Neural progenitor cell (in vitro differentiated cells): Measurements from ENCODE around the gene TMSB10. TPM values are rescaled to one million over a fixed set of nuclear protein-coding genes. Genes with fewer than 3 reads are reported as not detected.

Experiments
- DNase-seq: peaks from one replicate; pipeline ENCODE4 v3.0.0-alpha.2; 2016; ENCODE audit warnings: low spot score
- H2AFZ ChIP-seq: fragments of 200-600 bp; sonication (generic); replicated peaks from 2 replicates; pipeline ENCODE4 v1.6.1; 2016; ENCODE audit warnings: antibody characterized with exemption
- H3F3A ChIP-seq: fragments of 200-600 bp; sonication (generic); 2 replicates; pipeline ENCODE4 v1.6.1; 2016; ENCODE audit warnings: antibody characterized with exemption, low read depth
- H3K27ac ChIP-seq: fragments of 200-600 bp; sonication (generic); 2 replicates; pipeline ENCODE4 v1.5.1; 2016; ENCODE audit warnings: mild to moderate bottlenecking
- H3K27me3 ChIP-seq: fragments of 200-600 bp; sonication (generic); 2 replicates; pipeline ENCODE4 v1.6.1; 2016; ENCODE audit warnings: mild to moderate bottlenecking, moderate library complexity
- H3K36me3 ChIP-seq: fragments of 200-600 bp; sonication (generic); 2 replicates; pipeline ENCODE4 v1.5.1; 2016
- H3K4me1 ChIP-seq: fragments of 200-600 bp; sonication (generic); 2 replicates; pipeline ENCODE4 v1.6.1; 2016; ENCODE audit warnings: mixed run types
- H3K4me2 ChIP-seq: fragments of 200-600 bp; sonication (generic); 2 replicates; pipeline ENCODE4 v1.6.1; 2016
- H3K4me3 ChIP-seq: fragments of 200-600 bp; sonication (generic); 2 replicates; pipeline ENCODE4 v1.5.1; 2016
- H3K79me2 ChIP-seq: fragments of 200-600 bp; sonication (generic); 2 replicates; pipeline ENCODE4 v1.6.1; 2016; ENCODE audit warnings: low read depth
- H3K9ac ChIP-seq: fragments of 200-600 bp; sonication (generic); 2 replicates; pipeline ENCODE4 v1.6.1; 2016
- H3K9me3 ChIP-seq: fragments of 200-600 bp; sonication (generic); 2 replicates; pipeline ENCODE4 v1.5.1; 2016; ENCODE audit warnings: low read depth
- H4K20me1 ChIP-seq: fragments of 200-600 bp; sonication (generic); 2 replicates; pipeline ENCODE4 v1.6.1; 2016; ENCODE audit warnings: low read depth
- H3K27ac Mint-ChIP-seq: 3 replicates; pipeline ENCODE4 v1.8.0; 2021; ENCODE audit warnings: mixed read lengths
- H3K27me3 Mint-ChIP-seq: 2 replicates; pipeline ENCODE4 v1.8.0; 2022; ENCODE audit warnings: low read depth, mild to moderate bottlenecking, inconsistent platforms, moderate library complexity, mixed read lengths; ENCODE audit not compliant: insufficient read depth
- H3K36me3 Mint-ChIP-seq: 3 replicates; pipeline ENCODE4 v1.8.0; 2021; ENCODE audit warnings: mixed read lengths
- H3K4me1 Mint-ChIP-seq: 3 replicates; pipeline ENCODE4 v1.8.0; 2021; ENCODE audit warnings: mixed read lengths
- H3K4me3 Mint-ChIP-seq: 3 replicates; pipeline ENCODE4 v1.8.0; 2021; ENCODE audit warnings: mild to moderate bottlenecking, moderate library complexity, mixed read lengths
- H3K9me3 Mint-ChIP-seq: 3 replicates; pipeline ENCODE4 v1.8.0; 2020; ENCODE audit warnings: mixed read lengths
- CTCF ChIP-seq: fragments of 200-600 bp; sonication (generic); IDR thresholded peaks from 2 replicates; pipeline ENCODE4 v1.5.1; 2017; ENCODE audit warnings: antibody characterized with exemption, mild to moderate bottlenecking
- EZH2 ChIP-seq: fragments of 200-600 bp; sonication (generic); IDR thresholded peaks from 2 replicates; pipeline ENCODE4 v1.6.1; 2017; ENCODE audit warnings: antibody characterized with exemption, mild to moderate bottlenecking, moderate library complexity
- EZH2phosphoT487 ChIP-seq: fragments of 200-600 bp; sonication (generic); IDR thresholded peaks from 2 replicates; pipeline ENCODE4 v1.6.1; 2017; ENCODE audit warnings: antibody characterized with exemption
- total RNA-seq: library from RNA; depleted of rRNA; stranded (reverse); fragments of >200 nt; gene quantifications from 2 replicates; pipeline ENCODE4 v1.2.3, GENCODE V29; 2015; ENCODE audit warnings: low replicate concordance

The TMSB10 gene
- total RNA-seq, 1 donor from 2014 or later: 2,248 TPM

GRCh38 chr2:84858123-84858522 is 47.3 kb upstream of the TMSB10 start:
- H3K4me2 ChIP-seq: no peak overlapping the region
- no peaks in the 10 kb centered on the region for H3K36me3 ChIP-seq
- no peak overlapping the region for H3K4me3 ChIP-seq
- peaks cover 40% of the 10 kb centered on the region for H3K27me3 ChIP-seq
- H2AFZ ChIP-seq: no peak overlapping the region
- DNase-seq: peak; percentile 54
- peaks cover 15% of the 10 kb centered on the region for H3F3A ChIP-seq
- H4K20me1 ChIP-seq: no peaks in the 10 kb centered on the region
- no peak overlapping the region for H3K27ac ChIP-seq
- H3K4me1 ChIP-seq: peaks cover 14% of the 10 kb centered on the region
- Mint-ChIP-seq H3K27ac (no peak overlapping the region), H3K9me3 (peaks cover 7% of the 10 kb centered on the region), H3K4me1 (peaks cover 21% of the 10 kb centered on the region), H3K27me3 (peaks cover 14% of the 10 kb centered on the region), H3K4me3 (peak overlapping the region; percentile 18), H3K36me3 (peaks cover 2% of the 10 kb centered on the region)
- no peak overlapping the region for H3K9ac ChIP-seq
- TF ChIP-seq EZH2 (no peak), EZH2phosphoT487 (no peak), CTCF (peak; percentile 62)
- H3K79me2 ChIP-seq: no peaks in the 10 kb centered on the region
- H3K9me3 ChIP-seq: no peaks in the 10 kb centered on the region

- H3F3A ChIP-seq: peaks cover 15% of the 10 kb centered on the region
- H3K4me1 Mint-ChIP-seq: peaks cover 21% of the 10 kb centered on the region
- no peak overlapping the region for H3K4me3 Mint-ChIP-seq
- no peaks in the 10 kb centered on the region for H3K9me3 ChIP-seq
- H3K4me1 ChIP-seq: peaks cover 14% of the 10 kb centered on the region
- no peak overlapping the region for H3K4me3 ChIP-seq
- H3K36me3 Mint-ChIP-seq: peaks cover 2% of the 10 kb centered on the region
- no peaks in the 10 kb centered on the region for H4K20me1 ChIP-seq
- H3K27ac ChIP-seq: no peak overlapping the region
- H3K36me3 ChIP-seq: no peaks in the 10 kb centered on the region
- TF ChIP-seq EZH2: no peak
- no peak for TF ChIP-seq CTCF
- no peak for TF ChIP-seq EZH2phosphoT487
- H3K9me3 Mint-ChIP-seq: peaks cover 7% of the 10 kb centered on the region
- H3K4me2 ChIP-seq: no peak overlapping the region
- H3K27me3 ChIP-seq: peaks cover 40% of the 10 kb centered on the region
- H3K27ac Mint-ChIP-seq: no peak overlapping the region
- H3K79me2 ChIP-seq: no peaks in the 10 kb centered on the region
- no peak overlapping the region for H2AFZ ChIP-seq
- H3K27me3 Mint-ChIP-seq: peaks cover 14% of the 10 kb centered on the region
- H3K9ac ChIP-seq: no peak overlapping the region
- no peak for DNase-seq
Observed at GRCh38 chr2:84858937-84859336, 46.5 kb upstream of the TMSB10 start.

- H3K27me3 ChIP-seq: peaks cover 16% of the 10 kb centered on the region
- H4K20me1 ChIP-seq: no peaks in the 10 kb centered on the region
- TF ChIP-seq EZH2phosphoT487 (no peak), EZH2 (no peak), CTCF (no peak)
- no peaks in the 10 kb centered on the region for H3K9me3 ChIP-seq
- H3K9ac ChIP-seq: no peak overlapping the region
- H3K27ac Mint-ChIP-seq: no peak overlapping the region
- H3K36me3 ChIP-seq: no peaks in the 10 kb centered on the region
- H3K27me3 Mint-ChIP-seq: peaks cover 12% of the 10 kb centered on the region
- H3K36me3 Mint-ChIP-seq: peaks cover 2% of the 10 kb centered on the region
- H3K4me3 ChIP-seq: no peak overlapping the region
- H3K4me3 Mint-ChIP-seq: no peak overlapping the region
- H3K4me2 ChIP-seq: no peak overlapping the region
- H2AFZ ChIP-seq: no peak overlapping the region
- H3K9me3 Mint-ChIP-seq: peaks cover 2% of the 10 kb centered on the region
- no peaks in the 10 kb centered on the region for H3K79me2 ChIP-seq
- H3K27ac ChIP-seq: no peak overlapping the region
- H3K4me1 Mint-ChIP-seq: peaks cover 4% of the 10 kb centered on the region
- peaks cover under 1% of the 10 kb centered on the region for H3F3A ChIP-seq
- no peak for DNase-seq
- no peaks in the 10 kb centered on the region for H3K4me1 ChIP-seq
Observed at GRCh38 chr2:84861539-84861938, 43.9 kb upstream of the TMSB10 start.
